HCT116 (cell line): ENCODE results near the gene IQCN.

Experiments used
- CEBPB ChIP-seq: IDR thresholded peaks from 2 replicates; pipeline ENCODE4 v1.6.1; 2012; ENCODE audit warnings: low read depth
- POLR2A ChIP-seq: IDR thresholded peaks from 2 replicates; pipeline ENCODE4 v1.7.0; 2011; ENCODE audit warnings: borderline replicate concordance; ENCODE audit not compliant: insufficient read depth, insufficient read length; ENCODE audit errors: extremely low read depth
- SIN3A ChIP-seq: IDR thresholded peaks from 2 replicates; pipeline ENCODE4 v1.6.1; 2012; ENCODE audit warnings: low read depth
- SP1 ChIP-seq: IDR thresholded peaks from 2 replicates; pipeline ENCODE4 v1.6.1; 2012; ENCODE audit warnings: low read depth
- TCF7L2 ChIP-seq: IDR thresholded peaks from 2 replicates; pipeline ENCODE4 v1.7.0; 2011; ENCODE audit warnings: borderline replicate concordance, inconsistent platforms; ENCODE audit not compliant: insufficient read depth, insufficient read length; ENCODE audit errors: extremely low read depth
- YY1 ChIP-seq: IDR thresholded peaks from 2 replicates; pipeline ENCODE4 v1.6.1; 2011; ENCODE audit warnings: low read length, low read depth, moderate library complexity, mild to moderate bottlenecking; ENCODE audit not compliant: insufficient replicate concordance; ENCODE audit errors: extremely low read depth
- ZNF274 ChIP-seq: fragments of 200-500 bp; sonication (Bioruptor generic); IDR thresholded peaks from 2 replicates; pipeline ENCODE4 v1.6.1; 2014; ENCODE audit warnings: mild to moderate bottlenecking, low read depth, low read length, inconsistent platforms
- TF ChIP-seq, protein P1 (sequence below), 3 experiments: fragments of 200-600 bp in 1 of 3; sonication (generic) in 1 of 3; IDR thresholded peaks in 2 of 3; conservative IDR thresholded peaks in 1 of 3; 2 replicates each; pipeline ENCODE4 v1.5.1; 2012 to 2017; ENCODE audit warnings: low read depth in 2 of 3, low read length in 2 of 3, antibody characterized with exemption in 1 of 3, borderline replicate concordance in 1 of 3, control low read depth in 1 of 3, mild to moderate bottlenecking in 1 of 3, mixed read lengths in 1 of 3, mixed run types in 1 of 3, moderate library complexity in 1 of 3; ENCODE audit not compliant: insufficient read depth in 1 of 3

DNA sequence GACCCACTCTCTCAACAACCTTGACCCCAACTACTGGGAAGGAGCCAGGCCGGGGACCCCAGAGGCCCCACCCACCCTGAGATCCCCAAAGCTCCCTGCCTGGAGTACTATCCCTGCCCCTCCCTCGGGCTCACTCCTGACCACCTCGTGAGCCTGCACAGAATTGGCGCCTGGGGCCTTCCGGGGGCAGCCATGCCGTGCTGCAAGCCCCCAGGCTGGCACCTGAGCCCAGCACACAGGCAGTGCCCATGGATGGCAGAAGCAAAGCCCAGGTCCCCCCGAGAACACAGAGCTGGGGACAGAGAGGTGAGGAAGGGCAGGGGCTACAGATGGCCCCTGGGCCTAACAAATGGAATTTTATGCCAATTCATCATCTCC is 34.7 kb upstream of the IQCN start:
- TF ChIP-seq ZNF274 = no peak
- no peak for TF ChIP-seq YY1
- TF ChIP-seq POLR2A = no peak
- TF ChIP-seq SIN3A = no peak
- TF ChIP-seq SP1 = no peak
- TF ChIP-seq TCF7L2 = no peak
- TF ChIP-seq, protein P1, sequence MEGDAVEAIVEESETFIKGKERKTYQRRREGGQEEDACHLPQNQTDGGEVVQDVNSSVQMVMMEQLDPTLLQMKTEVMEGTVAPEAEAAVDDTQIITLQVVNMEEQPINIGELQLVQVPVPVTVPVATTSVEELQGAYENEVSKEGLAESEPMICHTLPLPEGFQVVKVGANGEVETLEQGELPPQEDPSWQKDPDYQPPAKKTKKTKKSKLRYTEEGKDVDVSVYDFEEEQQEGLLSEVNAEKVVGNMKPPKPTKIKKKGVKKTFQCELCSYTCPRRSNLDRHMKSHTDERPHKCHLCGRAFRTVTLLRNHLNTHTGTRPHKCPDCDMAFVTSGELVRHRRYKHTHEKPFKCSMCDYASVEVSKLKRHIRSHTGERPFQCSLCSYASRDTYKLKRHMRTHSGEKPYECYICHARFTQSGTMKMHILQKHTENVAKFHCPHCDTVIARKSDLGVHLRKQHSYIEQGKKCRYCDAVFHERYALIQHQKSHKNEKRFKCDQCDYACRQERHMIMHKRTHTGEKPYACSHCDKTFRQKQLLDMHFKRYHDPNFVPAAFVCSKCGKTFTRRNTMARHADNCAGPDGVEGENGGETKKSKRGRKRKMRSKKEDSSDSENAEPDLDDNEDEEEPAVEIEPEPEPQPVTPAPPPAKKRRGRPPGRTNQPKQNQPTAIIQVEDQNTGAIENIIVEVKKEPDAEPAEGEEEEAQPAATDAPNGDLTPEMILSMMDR (IDR thresholded peaks at IDR 0.05 in 2 of 3, conservative IDR thresholded peaks at IDR 0.05 in 1 of 3; ENCODE audit: borderline replicate concordance in 1 of 3, insufficient read depth in 1 of 3, low read depth in 2 of 3, low read length in 2 of 3) = no peak
- TF ChIP-seq CEBPB = no peak
